H54 (cell line): Measurements from ENCODE around the gene CACNB3.

Experiments used
- DNase-seq: peaks from one replicate; pipeline ENCODE4 v3.0.0; 2011; ENCODE audit warnings: low spot score, mixed read lengths; ENCODE audit not compliant: insufficient read length
- FAIRE-seq: peaks from 3 replicates; lab custom pipeline; 2011; peaks lifted over from hg19 to GRCh38; lab: Jason Lieb, UNC
- POLR2A ChIP-seq: IDR thresholded peaks from 2 replicates; pipeline ENCODE4 v1.6.1; 2011; ENCODE audit warnings: low read depth, mild to moderate bottlenecking, low read length

CACNB3 gene

DNA sequence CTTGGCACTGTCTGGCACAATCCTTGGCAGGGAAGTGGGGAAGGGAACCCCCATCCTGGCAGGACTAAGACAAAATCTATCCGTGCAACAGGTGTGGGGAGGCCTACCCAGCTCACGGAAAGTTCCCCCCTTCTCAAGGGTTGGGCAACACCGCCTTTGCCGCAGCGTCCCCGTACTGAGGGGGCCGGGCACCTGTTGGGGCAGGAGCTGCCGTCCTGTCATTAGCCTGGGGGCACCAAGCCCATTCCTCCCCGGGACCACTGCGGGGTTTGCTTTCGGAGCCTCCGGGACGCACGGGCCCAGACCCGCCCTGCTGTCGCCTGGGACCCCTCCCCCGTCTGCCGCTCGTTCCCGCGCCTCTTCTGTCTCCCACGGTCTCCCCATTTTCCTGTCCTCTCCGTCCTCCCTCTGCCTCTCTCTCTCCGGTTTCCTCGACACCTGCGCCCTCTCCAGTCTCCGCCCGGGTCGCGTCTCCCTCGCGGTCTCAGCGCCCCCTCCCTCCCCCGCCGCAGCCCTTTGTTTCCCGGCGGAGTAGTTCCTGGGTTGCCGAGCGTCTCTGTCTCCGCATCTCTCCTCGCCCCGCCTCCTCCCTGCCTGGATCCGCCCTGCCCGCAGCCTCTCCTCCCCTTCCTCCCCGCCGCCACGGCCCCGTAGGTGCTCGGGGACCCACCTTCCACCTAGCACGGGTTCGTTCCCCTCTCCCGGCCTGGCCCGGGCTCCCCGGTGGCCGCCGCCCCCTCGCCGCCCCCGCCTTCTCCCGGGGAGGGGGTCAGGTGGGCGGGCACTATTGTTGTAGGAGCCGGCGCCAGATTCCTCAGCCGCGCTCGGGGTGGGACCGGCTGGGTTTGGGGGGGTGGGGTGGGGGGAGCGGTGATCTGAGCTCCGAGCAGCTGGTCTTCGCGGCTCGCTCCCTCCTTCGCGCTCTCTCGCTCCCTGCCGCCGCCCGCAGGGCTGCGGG is at the start of gene CACNB3:
Gene CACNB3 (plus strand): TSS at position 624 of the 958 bp plus-strand sequence. CDS start 434 bp downstream, outside the sequence.
- FAIRE-seq, result no peak
- DNase-seq, result peak; percentile 64
- peak; percentile 25; the same call in 1 of the 2 replicates for TF ChIP-seq POLR2A

DNA sequence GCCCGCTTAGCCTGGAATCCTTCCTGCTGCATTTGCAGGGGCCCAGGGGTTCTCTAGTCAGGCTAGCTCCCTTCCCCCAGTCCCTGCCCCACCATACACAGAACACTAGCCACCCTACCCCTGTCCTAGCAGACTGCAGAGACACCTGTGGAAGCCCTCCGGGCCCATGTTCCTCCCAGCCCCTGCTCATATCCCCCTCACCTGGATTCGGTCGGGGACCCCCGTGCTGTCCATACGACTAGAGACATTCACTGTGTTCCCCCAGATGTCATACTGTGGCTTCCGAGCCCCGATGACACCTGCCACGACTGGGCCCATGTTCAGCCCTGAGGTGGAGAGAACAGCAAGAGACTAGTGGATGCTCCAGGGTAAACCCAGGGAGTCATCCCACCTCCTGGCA is 49.6 kb upstream of the CACNB3 start:
- no peak for TF ChIP-seq POLR2A
- no peak for FAIRE-seq

DNA sequence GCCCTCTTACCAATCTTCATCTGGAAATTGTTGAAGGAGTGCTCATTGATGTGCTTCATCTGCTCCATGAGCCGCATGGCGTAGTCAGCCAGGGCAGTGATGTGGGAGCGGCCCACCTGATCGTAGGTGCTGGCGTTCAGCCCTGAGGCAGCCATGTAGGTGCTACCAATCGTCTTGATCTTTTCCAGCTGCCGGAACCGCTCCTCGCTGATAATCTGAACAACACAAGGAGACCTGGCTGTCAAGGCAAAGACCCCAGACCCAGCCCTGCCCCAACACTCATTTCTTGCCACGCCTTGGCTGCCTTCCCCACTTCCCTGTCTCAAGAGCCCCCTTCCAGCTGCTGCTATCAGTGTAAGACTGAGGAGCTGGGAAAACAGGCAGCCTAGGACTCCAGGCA is 47.5 kb upstream of the CACNB3 start:
- DNase-seq (no peak), FAIRE-seq (no peak)
- no peak for TF ChIP-seq POLR2A

More for the DNA sequence above, 49.6 kb upstream of the CACNB3 start:
- no peak for DNase-seq

DNA sequence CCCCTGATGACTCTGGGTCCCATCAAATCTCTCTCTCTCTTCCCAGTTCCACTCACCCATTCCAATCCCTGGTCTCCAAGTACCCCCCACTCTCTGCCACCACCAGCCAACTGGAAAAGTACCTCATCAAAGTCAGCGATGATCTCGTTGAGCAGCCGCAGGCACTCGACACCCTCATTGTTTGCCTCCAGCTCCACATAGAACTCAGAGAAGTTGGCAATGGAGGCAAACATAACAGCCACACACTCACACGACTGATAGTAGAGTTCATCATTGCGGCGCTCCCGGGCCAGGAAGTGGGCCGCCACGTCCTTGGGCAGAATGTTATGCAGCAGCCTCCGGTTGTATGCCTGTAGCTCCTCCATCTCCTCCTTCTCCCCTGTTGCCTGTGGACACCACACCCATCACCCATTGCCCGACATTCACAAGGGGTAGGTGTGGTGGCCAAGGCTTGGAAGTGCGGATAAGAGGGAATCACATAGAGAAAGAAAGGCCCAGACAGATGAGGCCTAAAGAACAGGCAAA is 46.6 kb upstream of the CACNB3 start:
- TF ChIP-seq POLR2A, result no peak
- FAIRE-seq (no peak), DNase-seq (no peak)

DNA sequence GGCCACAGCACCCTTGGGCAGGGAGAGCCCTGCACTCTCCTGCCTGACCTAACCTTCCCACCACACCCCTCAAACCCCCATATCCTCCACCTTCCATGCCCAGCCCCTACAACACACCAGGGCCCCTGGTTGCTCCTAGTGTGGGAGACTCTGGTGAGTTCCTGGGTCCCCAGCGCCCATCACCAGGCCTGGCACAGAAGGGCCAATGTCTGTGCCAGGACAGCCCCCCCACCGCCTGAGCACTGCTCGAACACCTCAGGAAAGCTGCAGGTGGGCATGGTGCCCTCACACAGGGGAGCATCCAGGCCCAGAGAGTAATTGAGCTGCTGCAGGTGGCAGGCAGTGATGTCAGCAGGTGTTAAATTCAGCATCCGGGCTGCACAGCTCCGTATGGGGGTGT is 44.6 kb upstream of the CACNB3 start:
- FAIRE-seq (no peak), DNase-seq (no peak)
- no peak for TF ChIP-seq POLR2A

DNA sequence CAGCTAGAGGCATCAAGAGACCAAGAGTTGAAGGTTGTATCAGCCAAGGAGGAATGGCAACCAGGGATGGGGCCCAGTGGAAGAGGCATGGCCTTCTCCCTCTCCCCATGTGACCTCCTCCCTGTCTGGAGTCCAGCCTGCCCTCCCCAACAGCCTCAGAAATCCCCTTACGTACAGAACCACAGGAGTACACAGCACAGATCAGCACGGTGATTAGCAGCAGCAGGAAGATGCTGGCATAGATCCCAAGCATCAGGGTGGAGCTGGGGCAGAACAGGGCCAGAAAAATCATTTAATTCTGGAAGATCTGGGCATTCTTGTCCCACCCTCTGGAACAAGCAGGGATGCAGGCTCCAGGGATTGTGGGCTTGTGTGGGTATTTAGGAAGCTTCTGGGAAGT is 43.8 kb upstream of the CACNB3 start:
- no peak for TF ChIP-seq POLR2A
- no peak for FAIRE-seq

DNA sequence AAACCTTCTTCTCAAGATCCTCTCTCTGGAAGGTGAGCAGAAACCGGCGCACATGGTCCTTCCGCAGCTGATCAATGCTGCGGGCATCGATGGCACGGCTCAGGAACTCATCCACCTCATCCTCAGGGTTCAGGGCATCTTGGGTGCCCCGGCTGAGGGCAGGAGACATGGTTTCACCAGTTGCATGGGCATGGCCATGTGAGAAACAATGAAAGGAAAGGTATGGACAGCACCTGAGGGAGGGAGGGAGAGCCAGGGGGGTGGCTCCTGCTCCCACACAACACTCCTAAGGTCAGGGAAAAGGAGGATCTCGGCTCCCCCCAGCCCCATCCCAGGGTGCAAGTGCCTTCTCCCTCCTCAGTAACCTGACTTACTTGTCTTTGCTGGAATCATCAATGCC is 43.0 kb upstream of the CACNB3 start:
- DNase-seq (no peak), FAIRE-seq (no peak)
- TF ChIP-seq POLR2A, result no peak

More for the DNA sequence above, 43.8 kb upstream of the CACNB3 start:
- DNase-seq, result no peak

DNA sequence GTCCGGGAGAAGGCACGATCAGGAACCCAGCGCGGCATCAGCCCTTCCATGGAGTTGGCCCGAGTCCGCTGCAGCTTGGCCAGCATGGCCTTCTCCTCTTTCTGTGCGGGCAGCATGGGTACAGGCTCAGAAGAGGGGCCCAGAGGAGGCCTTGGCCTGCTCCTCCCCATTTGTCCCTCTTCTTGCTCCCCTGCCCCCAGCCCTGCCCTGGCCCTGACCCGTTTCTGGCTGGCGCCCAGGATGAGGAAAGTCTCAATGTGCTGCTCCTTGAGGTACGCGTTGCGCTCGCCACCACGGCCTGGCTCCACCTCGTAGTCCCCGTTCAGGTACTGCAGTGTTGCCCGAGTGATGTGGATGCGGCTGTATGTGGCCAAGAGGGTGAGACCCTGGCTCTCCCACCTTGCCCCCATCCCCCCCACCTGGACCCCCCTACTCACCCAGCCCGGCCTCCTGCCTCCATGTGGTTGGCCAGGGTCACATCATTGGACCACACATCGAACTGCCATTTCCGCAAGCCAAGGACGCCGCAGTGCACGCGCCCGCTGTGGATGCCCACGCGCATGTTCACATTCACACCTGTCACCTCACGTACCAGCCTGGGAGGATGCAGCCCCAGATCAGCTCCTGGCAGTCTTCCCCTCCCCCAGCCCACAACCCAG is 42.2 kb upstream of the CACNB3 start:
- DNase-seq (no peak), FAIRE-seq (no peak)
- no peak for TF ChIP-seq POLR2A

DNA sequence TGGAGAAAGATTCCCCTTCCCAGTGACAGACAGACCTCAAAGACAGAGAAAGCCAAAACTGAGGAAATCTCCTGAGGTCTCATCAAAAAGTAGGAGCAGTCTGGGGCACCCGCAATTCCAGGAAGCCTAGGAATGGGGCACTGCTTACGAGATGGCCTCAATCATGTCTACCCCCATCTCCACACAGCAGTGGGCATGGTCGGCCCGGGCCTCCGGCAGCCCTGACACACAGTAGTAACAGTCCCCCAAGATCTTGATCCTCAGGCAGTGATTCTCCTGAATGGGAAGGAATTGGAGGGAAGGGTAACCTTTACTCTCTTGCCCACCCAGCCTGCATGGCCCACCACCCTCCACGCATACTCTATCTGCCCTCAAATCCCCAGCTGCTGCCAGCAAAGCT is 41.3 kb upstream of the CACNB3 start:
- no peak for DNase-seq
- FAIRE-seq, result no peak
- TF ChIP-seq POLR2A, result no peak

DNA sequence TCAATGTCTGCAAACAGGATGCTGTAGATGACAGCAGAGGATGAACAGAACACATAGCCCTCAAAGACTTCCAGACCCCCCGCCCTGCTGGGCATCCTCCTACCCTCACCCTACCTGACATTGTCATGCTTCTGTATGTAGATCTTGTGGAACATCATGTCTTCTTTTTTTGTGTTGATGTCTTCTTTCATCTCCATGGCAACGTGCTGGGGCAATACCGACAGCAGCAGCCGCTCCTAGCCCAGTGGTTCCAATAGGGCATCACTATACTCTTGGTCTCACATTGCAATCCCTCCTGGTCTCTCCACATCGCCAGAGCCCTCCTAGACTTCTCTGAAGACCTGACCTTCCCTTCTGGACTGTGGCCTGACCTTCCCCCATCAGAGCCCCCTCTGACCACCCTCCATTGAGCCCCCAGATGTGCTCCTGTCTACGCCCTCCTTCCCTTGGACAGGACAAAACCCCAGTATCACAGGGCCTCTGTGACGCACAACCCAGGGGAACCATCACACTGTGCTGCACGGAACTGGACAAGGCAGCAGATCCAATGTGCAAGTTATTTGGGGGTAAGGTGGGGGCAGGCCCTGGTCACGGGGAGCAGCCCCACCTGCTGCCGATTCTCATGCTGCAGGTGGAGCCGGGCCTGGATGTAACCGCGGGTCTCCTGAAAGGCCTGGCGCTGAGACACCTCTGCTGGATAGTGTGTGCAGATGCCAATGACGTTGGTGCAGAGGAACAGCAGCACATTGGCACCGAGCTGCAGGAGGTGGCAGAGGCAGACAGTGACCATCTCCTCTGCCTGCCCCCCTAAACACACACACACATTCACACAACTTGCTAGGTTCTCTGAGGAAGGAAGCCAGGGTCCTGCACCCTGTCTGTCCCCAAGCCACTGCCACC is 40.5 kb upstream of the CACNB3 start:
- no peak for TF ChIP-seq POLR2A
- DNase-seq (no peak), FAIRE-seq (no peak)

DNA sequence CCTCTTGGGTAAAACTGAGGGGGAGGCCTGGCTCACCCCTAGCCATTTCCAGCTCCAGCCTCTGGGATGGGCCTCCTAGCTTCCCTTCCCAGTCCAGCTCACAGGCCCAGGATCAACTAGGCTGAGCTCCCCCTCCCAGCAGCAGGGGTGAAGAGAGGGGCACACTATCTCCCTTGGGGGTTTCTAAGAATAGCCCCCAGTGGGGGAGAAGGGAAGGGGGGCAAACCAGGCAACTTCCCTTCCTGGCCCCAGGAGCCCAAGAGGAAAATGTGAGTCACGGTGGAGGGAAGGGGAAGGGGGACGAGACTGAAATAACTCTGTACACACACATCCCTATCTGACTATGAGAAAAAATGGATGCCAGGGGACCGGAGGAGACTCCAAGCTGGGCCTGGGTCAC is 38.4 kb upstream of the CACNB3 start:
- FAIRE-seq, result no peak
- no peak for TF ChIP-seq POLR2A
- no peak for DNase-seq

DNA sequence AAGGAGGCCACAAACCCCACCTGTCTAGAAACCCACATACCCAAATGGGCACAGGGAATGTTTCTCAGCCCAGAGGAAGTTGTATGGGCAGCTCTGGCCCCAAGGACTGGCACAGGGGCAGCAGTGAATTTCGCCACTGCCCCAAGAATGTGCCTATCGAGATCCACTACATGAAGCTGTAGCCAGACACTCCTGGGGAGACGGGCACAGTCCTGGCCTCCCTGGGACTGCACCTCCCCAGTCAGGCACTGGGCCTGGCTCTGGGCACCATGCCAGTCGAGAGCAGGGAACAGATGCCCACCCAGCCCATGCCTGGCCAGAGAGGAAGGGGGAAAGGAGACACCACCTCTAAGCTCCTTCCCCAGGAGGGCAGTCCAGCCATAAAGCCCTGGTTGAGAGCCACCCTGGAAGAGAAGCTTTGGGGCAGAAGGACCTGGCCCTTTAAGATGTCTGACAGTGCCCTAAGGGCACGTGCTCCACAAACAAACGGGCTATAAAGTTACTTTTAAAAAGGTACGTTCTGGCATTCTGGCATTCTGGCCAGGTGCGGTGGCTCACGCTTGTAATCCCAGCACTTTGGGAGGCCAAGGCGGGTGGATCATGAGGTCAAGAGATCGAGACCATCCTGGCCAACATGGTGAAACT is 37.8 kb upstream of the CACNB3 start:
- TF ChIP-seq POLR2A, result no peak
- no peak for DNase-seq
- FAIRE-seq, result no peak
